Breast epithelium (tissue), 4 donors: ENCODE results near the gene CUBN. TPM values are rescaled to one million over a fixed set of nuclear protein-coding genes. Genes with fewer than 3 reads are reported as not detected.

ENCODE experiments used
- DNase-seq, 2 donors: peaks; one replicate each; pipeline ENCODE4 v3.0.0-alpha.2; 2019; ENCODE audit warnings: low spot score in 2 of 2
- H3K27ac ChIP-seq, 2 donors: fragments of 200-600 bp; sonication (generic) in 1 of 2; one replicate each; pipeline ENCODE4 v1.5.1; 2016 to 2019; ENCODE audit warnings: mild to moderate bottlenecking in 1 of 2
- H3K27me3 ChIP-seq, 2 donors: fragments of 200-600 bp; sonication (generic) in 1 of 2; one replicate each; pipeline versions ENCODE4 v1.5.1 to v1.6.0; 2017 to 2019; ENCODE audit warnings: control low read depth in 1 of 2, mild to moderate bottlenecking in 1 of 2
- H3K36me3 ChIP-seq: fragments of 200-600 bp; one replicate; pipeline ENCODE4 v1.5.1; 2019
- H3K4me1 ChIP-seq, 2 donors: fragments of 200-600 bp; sonication (generic); one replicate each; pipeline ENCODE4 v1.5.1; 2016 to 2019; ENCODE audit warnings: control low read depth in 1 of 2
- H3K4me3 ChIP-seq, 3 donors: fragments of 200-600 bp; sonication (generic); 1 replicate in 2 of 3; 2 replicates in 1 of 3; pipeline ENCODE4 v1.5.1; 2016 to 2019; ENCODE audit warnings: mild to moderate bottlenecking in 3 of 3, moderate library complexity in 2 of 3
- H3K9me3 ChIP-seq, 2 donors: fragments of 200-600 bp; sonication (generic) in 1 of 2; one replicate each; pipeline ENCODE4 v1.5.1; 2016 to 2019; ENCODE audit warnings: control low read depth in 1 of 2
- CTCF ChIP-seq, 3 donors: fragments of 450-650 bp; IDR thresholded peaks; one replicate each; pipeline ENCODE4 v1.5.1; 2016 to 2017; ENCODE audit warnings: antibody characterized with exemption in 3 of 3, mild to moderate bottlenecking in 3 of 3, moderate library complexity in 3 of 3
- POLR2A ChIP-seq: fragments of 450-650 bp; IDR thresholded peaks from one replicate; pipeline ENCODE4 v1.6.1; 2016; ENCODE audit warnings: antibody characterized with exemption, mild to moderate bottlenecking, moderate library complexity
- POLR2AphosphoS5 ChIP-seq, 3 donors: sonication (generic); formaldehyde crosslinking; IDR thresholded peaks; one replicate each; pipeline ENCODE4 v1.6.1; 2017; ENCODE audit warnings: antibody characterized with exemption in 3 of 3
- intact Hi-C: fragments of 100-400 bp; cut with DNase I; formaldehyde crosslinking; loops from one replicate; pipeline ENCODE4 v1.15.1; 2023; ENCODE audit warnings: low total_unique reads
- total RNA-seq, 3 donors: library from RNA; depleted of rRNA; stranded (reverse); fragments of >200 nt; gene quantifications; one replicate each; pipeline ENCODE4 v1.1.0, GENCODE V29; 2016

The CUBN gene
- total RNA-seq, 3 donors from 2014 or later, result 1.6 to 5.7 (median 5.0) TPM

- no peak for DNase-seq
- TF ChIP-seq POLR2AphosphoS5 (IDR thresholded peaks at IDR 0.05) (peak in 1 of 3 donors; percentile 20), CTCF (IDR thresholded peaks at IDR 0.05) (no peak)
- no peak overlapping the region for H3K27ac ChIP-seq
- H3K27me3 ChIP-seq, result no peaks in the 10 kb centered on the region
- intact Hi-C loops, result no loop called here
- H3K9me3 ChIP-seq, result no peaks in the 10 kb centered on the region
- H3K4me1 ChIP-seq, result no peaks in the 10 kb centered on the region
- no peak overlapping the region for H3K4me3 ChIP-seq
- no peaks in the 10 kb centered on the region for H3K36me3 ChIP-seq
These were observed 232.6 kb downstream of the CUBN start for GRCh38 chr10:16896993-16897392.

GRCh38 chr10:16894821-16895220 is 234.8 kb downstream of the CUBN start:
- no peak for DNase-seq
- no peaks in the 10 kb centered on the region for H3K27me3 ChIP-seq
- no peaks in the 10 kb centered on the region for H3K9me3 ChIP-seq
- no peak overlapping the region for H3K4me3 ChIP-seq
- TF ChIP-seq POLR2AphosphoS5 (IDR thresholded peaks at IDR 0.05), result no peak
- TF ChIP-seq CTCF (IDR thresholded peaks at IDR 0.05), result no peak
- TF ChIP-seq POLR2A, result no peak
- no peaks in the 10 kb centered on the region for H3K36me3 ChIP-seq
- H3K27ac ChIP-seq, result no peak overlapping the region
- intact Hi-C loops, result no loop called here
- no peaks in the 10 kb centered on the region for H3K4me1 ChIP-seq

- Histone ChIP-seq H3K9me3 (no peaks in the 10 kb centered on the region), H3K27ac (no peak overlapping the region), H3K4me1 (no peaks in the 10 kb centered on the region), H3K36me3 (no peaks in the 10 kb centered on the region), H3K27me3 (no peaks in the 10 kb centered on the region), H3K4me3 (no peak overlapping the region)
- TF ChIP-seq POLR2A (no peak), CTCF (IDR thresholded peaks at IDR 0.05) (no peak), POLR2AphosphoS5 (IDR thresholded peaks at IDR 0.05) (no peak)
- intact Hi-C loops, result no loop called here
- no peak for DNase-seq
These were observed 235.9 kb downstream of the CUBN start for GRCh38 chr10:16893664-16894063.

- intact Hi-C loops, result no loop called here
- Histone ChIP-seq H3K9me3 (no peaks in the 10 kb centered on the region), H3K27ac (peak overlapping the region; percentile 30 to 55), H3K27me3 (no peaks in the 10 kb centered on the region), H3K4me3 (no peak overlapping the region), H3K36me3 (no peaks in the 10 kb centered on the region), H3K4me1 (no peaks in the 10 kb centered on the region)
- DNase-seq, result peak in 1 of 2 donors; percentile 45
- TF ChIP-seq CTCF (IDR thresholded peaks at IDR 0.05), result peak in 2 of 3 donors; percentile 21 to 32
- no peak for TF ChIP-seq POLR2A
- peak in 1 of 3 donors; percentile 17 for TF ChIP-seq POLR2AphosphoS5 (IDR thresholded peaks at IDR 0.05)
These were observed 238.0 kb downstream of the CUBN start for GRCh38 chr10:16891375-16892313.

- TF ChIP-seq POLR2AphosphoS5 (IDR thresholded peaks at IDR 0.05), result no peak
- no peak for TF ChIP-seq POLR2A
- no peak for TF ChIP-seq CTCF (IDR thresholded peaks at IDR 0.05)
- Histone ChIP-seq H3K4me1 (no peaks in the 10 kb centered on the region), H3K27ac (no peak overlapping the region), H3K4me3 (no peak overlapping the region), H3K36me3 (no peaks in the 10 kb centered on the region), H3K27me3 (no peaks in the 10 kb centered on the region), H3K9me3 (no peaks in the 10 kb centered on the region)
- intact Hi-C loops, result no loop called here
- DNase-seq, result no peak
These were observed 238.9 kb downstream of the CUBN start for GRCh38 chr10:16890691-16891090.
